GM23248 (cell line): ENCODE measurements around the gene ARMC3. TPM values are rescaled to one million over a fixed set of nuclear protein-coding genes. Genes with fewer than 3 reads are reported as not detected.

Experiments
- DNase-seq: peaks from one replicate; pipeline ENCODE4 v3.0.0-alpha.2; 2015
- H2AFZ ChIP-seq: fragments of 200-600 bp; sonication (generic); 2 replicates; pipeline ENCODE4 v1.6.1; 2016; ENCODE audit warnings: antibody characterized with exemption
- H3F3A ChIP-seq: fragments of 200-600 bp; sonication (generic); 2 replicates; pipeline ENCODE4 v1.6.1; 2016; ENCODE audit warnings: mild to moderate bottlenecking, antibody characterized with exemption, mixed run types; ENCODE audit not compliant: insufficient read depth
- H3K27ac ChIP-seq: fragments of 200-600 bp; sonication (generic); 2 replicates; pipeline ENCODE4 v1.5.1; 2016; ENCODE audit warnings: mild to moderate bottlenecking
- H3K27me3 ChIP-seq: fragments of 200-600 bp; sonication (generic); replicated peaks from 2 replicates; pipeline ENCODE4 v1.6.1; 2016; ENCODE audit warnings: mild to moderate bottlenecking; ENCODE audit not compliant: insufficient read depth
- H3K36me3 ChIP-seq: fragments of 200-600 bp; sonication (generic); 2 replicates; pipeline ENCODE4 v1.6.1; 2016; ENCODE audit warnings: low read depth, mild to moderate bottlenecking
- H3K4me1 ChIP-seq: fragments of 200-600 bp; sonication (generic); 2 replicates; pipeline ENCODE4 v1.6.1; 2016; ENCODE audit warnings: mild to moderate bottlenecking; ENCODE audit not compliant: insufficient read depth
- H3K4me2 ChIP-seq: fragments of 200-600 bp; sonication (generic); one replicate; pipeline ENCODE4 v1.6.1; 2016; ENCODE audit warnings: mild to moderate bottlenecking; ENCODE audit not compliant: unreplicated experiment
- H3K4me3 ChIP-seq: fragments of 200-600 bp; sonication (generic); 2 replicates; pipeline ENCODE4 v1.5.1; 2016; ENCODE audit warnings: mild to moderate bottlenecking
- H3K79me2 ChIP-seq: fragments of 200-600 bp; sonication (generic); 2 replicates; pipeline ENCODE4 v1.6.1; 2016; ENCODE audit warnings: mild to moderate bottlenecking; ENCODE audit not compliant: insufficient read depth
- H3K9ac ChIP-seq: fragments of 200-600 bp; sonication (generic); 2 replicates; pipeline ENCODE4 v1.6.1; 2016; ENCODE audit warnings: mild to moderate bottlenecking
- H3K9me2 ChIP-seq: fragments of 200-600 bp; sonication (generic); 2 replicates; pipeline ENCODE4 v1.6.1; 2016; ENCODE audit warnings: mixed run types, mild to moderate bottlenecking, moderate library complexity; ENCODE audit not compliant: insufficient read depth
- H3K9me3 ChIP-seq: fragments of 200-600 bp; sonication (generic); one replicate; pipeline ENCODE4 v1.6.1; 2017; ENCODE audit warnings: low read depth
- H4K20me1 ChIP-seq: fragments of 200-600 bp; sonication (generic); 2 replicates; pipeline ENCODE4 v1.6.0; 2016; ENCODE audit not compliant: insufficient read depth
- EZH2 ChIP-seq: fragments of 200-600 bp; sonication (generic); IDR thresholded peaks from 2 replicates; pipeline ENCODE4 v1.6.1; 2018; ENCODE audit warnings: antibody characterized with exemption, mild to moderate bottlenecking; ENCODE audit not compliant: insufficient read depth, poor library complexity, severe bottlenecking
- EZH2phosphoT487 ChIP-seq: fragments of 200-600 bp; sonication (generic); IDR thresholded peaks from 2 replicates; pipeline ENCODE4 v1.6.1; 2018; ENCODE audit warnings: antibody characterized with exemption, moderate library complexity, mild to moderate bottlenecking, low read depth; ENCODE audit not compliant: insufficient read depth
- WGBS, 2 experiments: methylation state at CpG; one replicate each; pipeline ENCODE4 v1.1.6; 2015 to 2017; ENCODE audit warnings: low lambda C conversion rate in 2 of 2, low coverage in 1 of 2; ENCODE audit errors: missing lambda C conversion rate in 2 of 2; 5-methylcytosine and 5-hydroxymethylcytosine counted together
- in situ Hi-C: fragments of 300-500 bp; cut with MboI; formaldehyde crosslinking; loops from 2 replicates; pipeline ENCODE4 v1.15.0; 2020
- polyA plus RNA-seq: library from polyadenylated mRNA; unstranded; fragments of >200 nt; fragmentation: Nextera tagmentation; extraction: Ambion mirVana; gene quantifications from 2 replicates; pipeline ENCODE4 v1.2.1, GENCODE V29; 2016
- total RNA-seq: library from RNA; depleted of rRNA; stranded (reverse); fragments of >200 nt; shearing (Covaris generic); gene quantifications from 2 replicates; pipeline ENCODE4 v1.2.3, GENCODE V29; 2014

ARMC3 gene
- total and polyA plus RNA-seq, 2 experiments from 2014 or later, result not detected

- Histone ChIP-seq H3K4me2 (no peak overlapping the region), H2AFZ (no peak overlapping the region), H4K20me1 (no peaks in the 10 kb centered on the region), H3K9ac (no peak overlapping the region), H3K27ac (no peak overlapping the region), H3K79me2 (no peaks in the 10 kb centered on the region), H3K4me1 (no peaks in the 10 kb centered on the region), H3K9me3 (no peaks in the 10 kb centered on the region), H3F3A (no peaks in the 10 kb centered on the region), H3K4me3 (no peak overlapping the region), H3K36me3 (no peaks in the 10 kb centered on the region), H3K9me2 (no peaks in the 10 kb centered on the region), H3K27me3 (no peaks in the 10 kb centered on the region)
- in situ Hi-C loops, result no loop called here
- TF ChIP-seq EZH2 (no peak), EZH2phosphoT487 (no peak)
- DNase-seq, result no peak
- 57 to 61% methylated on average over 3 of the region's 3 CpGs for WGBS, 2 experiments
Observed at GRCh38 chr10:23073527-23073926, 145.7 kb downstream of the ARMC3 start.

- H3K4me2 ChIP-seq, result no peak overlapping the region
- H3K9me2 ChIP-seq, result no peaks in the 10 kb centered on the region
- TF ChIP-seq EZH2, result no peak
- TF ChIP-seq EZH2phosphoT487, result no peak
- H3K27ac ChIP-seq, result no peak overlapping the region
- in situ Hi-C loops, result no loop called here
- H3K4me1 ChIP-seq, result peaks cover 1% of the 10 kb centered on the region; the same call in 1 of the 2 replicates
- no peaks in the 10 kb centered on the region for H3K79me2 ChIP-seq
- peak; percentile 20 for DNase-seq
- no peaks in the 10 kb centered on the region for H3K9me3 ChIP-seq
- no peaks in the 10 kb centered on the region for H4K20me1 ChIP-seq
- H3F3A ChIP-seq, result no peaks in the 10 kb centered on the region
- no peaks in the 10 kb centered on the region for H3K27me3 ChIP-seq
- 49% methylated on average over 3 of the region's 3 CpGs for WGBS, 2 experiments
- H2AFZ ChIP-seq, result no peak overlapping the region
- H3K4me3 ChIP-seq, result no peak overlapping the region
- no peak overlapping the region for H3K9ac ChIP-seq
- H3K36me3 ChIP-seq, result no peaks in the 10 kb centered on the region
Observed at GRCh38 chr10:23075672-23076071, 147.8 kb downstream of the ARMC3 start.

- 77 to 83% methylated on average over 2 of the region's 2 CpGs for WGBS, 2 experiments
- no peak for TF ChIP-seq EZH2
- TF ChIP-seq EZH2phosphoT487, result no peak
Observed at GRCh38 chr10:23078114-23078513, 150.3 kb downstream of the ARMC3 start.

GRCh38 chr10:23079700-23080099 is 151.8 kb downstream of the ARMC3 start:
- Histone ChIP-seq H3K9me2 (no peaks in the 10 kb centered on the region), H4K20me1 (no peaks in the 10 kb centered on the region), H3K4me1 (peaks cover 4% of the 10 kb centered on the region; the same call in 1 of the 2 replicates), H3K9ac (no peak overlapping the region), H3F3A (no peaks in the 10 kb centered on the region), H2AFZ (no peak overlapping the region), H3K9me3 (no peaks in the 10 kb centered on the region), H3K36me3 (no peaks in the 10 kb centered on the region), H3K27me3 (no peaks in the 10 kb centered on the region), H3K4me3 (no peak overlapping the region), H3K27ac (no peak overlapping the region), H3K4me2 (no peak overlapping the region), H3K79me2 (no peaks in the 10 kb centered on the region)
- no peak for DNase-seq
- 47% methylated on average over 4 of the region's 4 CpGs for WGBS, 2 experiments
- in situ Hi-C loops, result no loop called here
- TF ChIP-seq EZH2phosphoT487 (no peak), EZH2 (no peak)

More at GRCh38 chr10:23078114-23078513, 150.3 kb downstream of the ARMC3 start:
- Histone ChIP-seq H3K27me3 (no peaks in the 10 kb centered on the region), H3K27ac (no peak overlapping the region), H2AFZ (no peak overlapping the region), H3K36me3 (no peaks in the 10 kb centered on the region), H3K9me3 (no peaks in the 10 kb centered on the region), H3K4me3 (no peak overlapping the region), H4K20me1 (no peaks in the 10 kb centered on the region), H3F3A (no peaks in the 10 kb centered on the region), H3K9ac (no peak overlapping the region), H3K4me1 (peaks cover 4% of the 10 kb centered on the region; the same call in 1 of the 2 replicates), H3K9me2 (no peaks in the 10 kb centered on the region), H3K79me2 (no peaks in the 10 kb centered on the region), H3K4me2 (no peak overlapping the region)
- no peak for DNase-seq
- in situ Hi-C loops, result no loop called here

GRCh38 chr10:23080262-23080661 is 152.4 kb downstream of the ARMC3 start:
- no peak for TF ChIP-seq EZH2phosphoT487
- no peak for TF ChIP-seq EZH2
- H3K9me2 ChIP-seq, result no peaks in the 10 kb centered on the region
- no peak overlapping the region for H3K4me3 ChIP-seq
- H3K9me3 ChIP-seq, result no peaks in the 10 kb centered on the region
- no peak overlapping the region for H3K4me2 ChIP-seq
- H3F3A ChIP-seq, result no peaks in the 10 kb centered on the region
- no peaks in the 10 kb centered on the region for H3K27me3 ChIP-seq
- no peak overlapping the region for H2AFZ ChIP-seq
- H3K9ac ChIP-seq, result no peak overlapping the region
- no peak for DNase-seq
- 59 to 69% methylated on average over 7 of the region's 7 CpGs for WGBS, 2 experiments
- H4K20me1 ChIP-seq, result no peaks in the 10 kb centered on the region
- in situ Hi-C loops, result no loop called here
- H3K36me3 ChIP-seq, result no peaks in the 10 kb centered on the region
- H3K79me2 ChIP-seq, result no peaks in the 10 kb centered on the region
- no peak overlapping the region for H3K27ac ChIP-seq
- H3K4me1 ChIP-seq, result peaks cover 4% of the 10 kb centered on the region; the same call in 1 of the 2 replicates
